Duodenal mucosa (tissue), 2 donors: ENCODE data around the gene RBM46.

Experiments
- H3K27ac ChIP-seq: one replicate; pipeline ENCODE4 v1.7.0; 2013; ENCODE audit warnings: low read depth, low read length
- H3K27me3 ChIP-seq, 2 donors: one replicate each; pipeline ENCODE4 v1.7.0; 2013; ENCODE audit warnings: low read length in 2 of 2, control low read depth in 1 of 2; ENCODE audit not compliant: insufficient read depth in 2 of 2, control insufficient read depth in 1 of 2
- H3K36me3 ChIP-seq, 2 donors: one replicate each; pipeline ENCODE4 v1.7.0; 2013; ENCODE audit warnings: low read length in 2 of 2, control low read depth in 1 of 2; ENCODE audit not compliant: insufficient read depth in 2 of 2, control insufficient read depth in 1 of 2
- H3K4me1 ChIP-seq, 2 donors: one replicate each; pipeline ENCODE4 v1.7.0; 2013; ENCODE audit warnings: low read length in 2 of 2, control low read depth in 1 of 2; ENCODE audit not compliant: insufficient read depth in 2 of 2, control insufficient read depth in 1 of 2
- H3K4me3 ChIP-seq, 2 donors: one replicate each; pipeline ENCODE4 v1.7.0; 2013; ENCODE audit warnings: low read length in 2 of 2, low read depth in 1 of 2
- H3K9ac ChIP-seq, 2 donors: one replicate each; pipeline ENCODE4 v1.7.0; 2013; ENCODE audit warnings: low read length in 2 of 2, low read depth in 1 of 2
- H3K9me3 ChIP-seq, 2 donors: one replicate each; pipeline ENCODE4 v1.7.0; 2013; ENCODE audit warnings: low read length in 2 of 2, control low read depth in 1 of 2; ENCODE audit not compliant: control insufficient read depth in 1 of 2

RBM46 gene

DNA sequence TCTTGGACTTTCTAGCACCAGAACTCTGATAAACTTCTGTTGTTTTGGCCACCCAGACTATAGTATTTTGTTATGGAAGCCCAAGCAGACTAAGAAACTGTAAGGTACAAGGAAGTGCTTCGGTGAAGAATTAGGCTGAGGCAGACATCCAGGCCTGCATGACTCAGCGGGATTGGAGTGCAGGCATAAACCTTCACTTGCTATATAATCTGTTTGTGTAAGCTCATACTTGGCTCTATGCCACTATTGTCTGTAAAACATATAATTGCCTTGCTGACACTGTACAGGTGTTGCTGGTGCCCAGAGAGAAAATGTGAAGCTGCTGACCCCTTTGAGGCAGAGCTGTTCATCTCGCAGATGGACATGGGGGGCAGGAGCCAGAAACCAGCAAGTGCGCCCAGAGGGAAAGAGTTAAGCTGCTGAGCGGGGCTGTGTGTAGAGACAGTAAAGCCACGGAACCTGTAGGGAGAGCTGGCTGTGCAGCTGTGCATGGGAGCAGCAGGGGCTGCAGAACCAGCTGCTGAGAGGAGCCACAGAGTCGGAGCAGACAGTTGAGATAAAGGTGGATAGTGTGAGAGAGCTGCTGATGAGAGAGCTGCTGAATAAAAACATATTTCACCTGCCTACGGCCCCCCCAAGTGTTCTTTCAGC, 96.2 kb downstream of the RBM46 start:
- Histone ChIP-seq H3K36me3 (no peaks in the 10 kb centered on the region), H3K9ac (no peak overlapping the region), H3K4me3 (no peak overlapping the region)

More for the DNA sequence above, 96.2 kb downstream of the RBM46 start:
- Histone ChIP-seq H3K27me3 (no peaks in the 10 kb centered on the region), H3K4me1 (no peaks in the 10 kb centered on the region), H3K27ac (no peak overlapping the region), H3K9me3 (peaks cover 2 to 6% of the 10 kb centered on the region in 2 donors)
